Activated naive CD8-positive, alpha-beta T cell treated with anti-CD3 and anti-CD28 coated beads for 36 hours (primary cell): ENCODE measurements around the gene HLCS. TPM values are rescaled to one million over a fixed set of nuclear protein-coding genes. Genes with fewer than 3 reads are reported as not detected.

ENCODE experiments used
- DNase-seq: peaks from one replicate; pipeline ENCODE4 v3.0.0; 2021
- H3K27ac Mint-ChIP-seq: one replicate; pipeline ENCODE4 v1.8.0; 2022; ENCODE audit warnings: mild to moderate bottlenecking, moderate library complexity, mixed read lengths
- H3K27me3 Mint-ChIP-seq: one replicate; pipeline ENCODE4 v1.8.0; 2022; ENCODE audit warnings: mild to moderate bottlenecking, mixed read lengths
- H3K36me3 Mint-ChIP-seq: one replicate; pipeline ENCODE4 v1.8.0; 2021; ENCODE audit warnings: mild to moderate bottlenecking, mixed read lengths
- H3K4me1 Mint-ChIP-seq: one replicate; pipeline ENCODE4 v1.8.0; 2021; ENCODE audit warnings: mixed read lengths
- H3K4me3 Mint-ChIP-seq: one replicate; pipeline ENCODE4 v1.8.0; 2022; ENCODE audit warnings: mild to moderate bottlenecking, moderate library complexity, mixed read lengths
- H3K9me3 Mint-ChIP-seq: one replicate; pipeline ENCODE4 v1.8.0; 2022; ENCODE audit warnings: mixed read lengths
- total RNA-seq, 2 experiments: library from RNA; stranded (reverse); gene quantifications; one replicate each; pipeline ENCODE4 v1.2.3, GENCODE V29; 2021

HLCS gene
- total RNA-seq, 2 experiments from 2014 or later: 12.2 to 13.7 TPM

GRCh38 chr21:36704958-36705678 is 261.4 kb downstream of the HLCS start:
- Mint-ChIP-seq H3K9me3 (no peaks in the 10 kb centered on the region), H3K27me3 (peaks cover 95% of the 10 kb centered on the region), H3K27ac (no peak overlapping the region), H3K36me3 (no peaks in the 10 kb centered on the region), H3K4me3 (no peak overlapping the region), H3K4me1 (peaks cover 46% of the 10 kb centered on the region)
- DNase-seq: no peak

- H3K4me1 Mint-ChIP-seq: peaks cover 46% of the 10 kb centered on the region
- H3K4me3 Mint-ChIP-seq: no peak overlapping the region
- H3K9me3 Mint-ChIP-seq: no peaks in the 10 kb centered on the region
- peaks cover 92% of the 10 kb centered on the region for H3K27me3 Mint-ChIP-seq
- no peak overlapping the region for H3K27ac Mint-ChIP-seq
- no peaks in the 10 kb centered on the region for H3K36me3 Mint-ChIP-seq
- DNase-seq: no peak
Measured at GRCh38 chr21:36704281-36704957, 262.1 kb downstream of the HLCS start.

- Mint-ChIP-seq H3K27me3 (peaks cover 86% of the 10 kb centered on the region), H3K9me3 (no peaks in the 10 kb centered on the region), H3K4me3 (no peak overlapping the region), H3K36me3 (no peaks in the 10 kb centered on the region), H3K27ac (no peak overlapping the region), H3K4me1 (peaks cover 45% of the 10 kb centered on the region)
- no peak for DNase-seq
Measured at GRCh38 chr21:36703626-36704280, 262.7 kb downstream of the HLCS start.

GRCh38 chr21:36703123-36703522 is 263.3 kb downstream of the HLCS start:
- Mint-ChIP-seq H3K36me3 (no peaks in the 10 kb centered on the region), H3K27me3 (peaks cover 83% of the 10 kb centered on the region), H3K4me3 (no peak overlapping the region), H3K9me3 (no peaks in the 10 kb centered on the region), H3K27ac (no peak overlapping the region), H3K4me1 (peaks cover 41% of the 10 kb centered on the region)
- no peak for DNase-seq

GRCh38 chr21:36702622-36702968 is 263.9 kb downstream of the HLCS start:
- peaks cover 85% of the 10 kb centered on the region for H3K27me3 Mint-ChIP-seq
- H3K4me1 Mint-ChIP-seq: peaks cover 41% of the 10 kb centered on the region
- no peak overlapping the region for H3K4me3 Mint-ChIP-seq
- H3K9me3 Mint-ChIP-seq: no peaks in the 10 kb centered on the region
- DNase-seq: no peak
- H3K27ac Mint-ChIP-seq: no peak overlapping the region
- no peaks in the 10 kb centered on the region for H3K36me3 Mint-ChIP-seq

- H3K4me3 Mint-ChIP-seq: no peak overlapping the region
- H3K36me3 Mint-ChIP-seq: no peaks in the 10 kb centered on the region
- H3K27ac Mint-ChIP-seq: no peak overlapping the region
- H3K4me1 Mint-ChIP-seq: peaks cover 38% of the 10 kb centered on the region
- no peak for DNase-seq
- H3K9me3 Mint-ChIP-seq: no peaks in the 10 kb centered on the region
- peaks cover 85% of the 10 kb centered on the region for H3K27me3 Mint-ChIP-seq
Measured at GRCh38 chr21:36701756-36702621, 264.5 kb downstream of the HLCS start.

- H3K4me1 Mint-ChIP-seq: peaks cover 30% of the 10 kb centered on the region
- no peaks in the 10 kb centered on the region for H3K36me3 Mint-ChIP-seq
- DNase-seq: no peak
- no peaks in the 10 kb centered on the region for H3K9me3 Mint-ChIP-seq
- H3K27me3 Mint-ChIP-seq: peaks cover 85% of the 10 kb centered on the region
- peak overlapping the region; percentile 74 for H3K4me3 Mint-ChIP-seq
- no peak overlapping the region for H3K27ac Mint-ChIP-seq
Measured at GRCh38 chr21:36700971-36701755, 265.3 kb downstream of the HLCS start.

Other genes with a start within 250 kb of the HLCS start
- gene RIPPLY3, start 40.0 kb upstream of the HLCS start, total RNA-seq: under 1 TPM in 1 of 2 experiments, not detected in 1; 0.10 TPM
- 10 to 100 TPM; 25.1 to 25.9 TPM for gene PIGP, start 106.4 kb upstream of the HLCS start, total RNA-seq
- 10 to 100 TPM; 59.1 to 61.2 TPM for gene TTC3, start 106.6 kb upstream of the HLCS start, total RNA-seq